ENCODE data around the gene CABLES1. TPM values are rescaled to one million over a fixed set of nuclear protein-coding genes. Genes with fewer than 3 reads are reported as not detected.

CABLES1 gene
- total RNA-seq, 2 donors from 2014 or later = 9.9 to 16.7 TPM

- Histone ChIP-seq H3K4me1 (ENCODE audit: control insufficient read depth, insufficient read depth, low read length) (no peaks in the 10 kb centered on the region), H3K9ac (ENCODE audit: extremely low read depth, low read length, poor library complexity, severe bottlenecking) (no peak overlapping the region), H3K9me3 (ENCODE audit: control insufficient read depth, low read length) (peaks cover 45% of the 10 kb centered on the region), H3K4me3 (ENCODE audit: low read length) (no peak overlapping the region), H3K36me3 (ENCODE audit: control insufficient read depth, insufficient read depth, low read length) (peaks cover 17% of the 10 kb centered on the region), H3K27me3 (ENCODE audit: control insufficient read depth, insufficient read depth, low read length, poor library complexity, severe bottlenecking) (no peaks in the 10 kb centered on the region), H3K27ac (ENCODE audit: low read depth, low read length) (no peak overlapping the region)
- DNase-seq = no peak
- Mint-ChIP-seq H3K4me3 (no peak overlapping the region), H3K4me1 (peaks cover 22% of the 10 kb centered on the region), H3K9me3 (peaks cover 45% of the 10 kb centered on the region), H3K27me3 (ENCODE audit: insufficient read depth) (no peaks in the 10 kb centered on the region), H3K27ac (peak overlapping the region; percentile 59), H3K36me3 (ENCODE audit: low read depth) (peaks cover 85% of the 10 kb centered on the region)
- TF ChIP-seq CTCF (conservative IDR thresholded peaks at IDR 0.05) = no peak
- WGBS, 2 experiments (ENCODE audit: insufficient coverage in 1 of 2, insufficient read length in 1 of 2) = 95 to 96% methylated on average over 11 to 17 of the region's 17 CpGs
These were observed 139.6 kb downstream of the CABLES1 start for GRCh38 chr18:23274638-23275482.

- WGBS, 2 experiments (ENCODE audit: insufficient coverage in 1 of 2, insufficient read length in 1 of 2) = 95% methylated on average over 5 of the region's 5 CpGs; no CpG with 5 or more reads in 1 of the 2 experiments
- Histone ChIP-seq H3K4me3 (ENCODE audit: low read length) (no peak overlapping the region), H3K36me3 (ENCODE audit: control insufficient read depth, insufficient read depth, low read length) (peaks cover 17% of the 10 kb centered on the region), H3K9me3 (ENCODE audit: control insufficient read depth, low read length) (peaks cover 29% of the 10 kb centered on the region), H3K9ac (ENCODE audit: extremely low read depth, low read length, poor library complexity, severe bottlenecking) (no peak overlapping the region), H3K27me3 (ENCODE audit: control insufficient read depth, insufficient read depth, low read length, poor library complexity, severe bottlenecking) (no peaks in the 10 kb centered on the region), H3K27ac (ENCODE audit: low read depth, low read length) (no peak overlapping the region), H3K4me1 (ENCODE audit: control insufficient read depth, insufficient read depth, low read length) (no peaks in the 10 kb centered on the region)
- Mint-ChIP-seq H3K9me3 (peaks cover 29% of the 10 kb centered on the region), H3K27ac (no peak overlapping the region), H3K4me3 (no peak overlapping the region), H3K27me3 (ENCODE audit: insufficient read depth) (no peaks in the 10 kb centered on the region), H3K36me3 (ENCODE audit: low read depth) (peaks cover 75% of the 10 kb centered on the region), H3K4me1 (peaks cover 24% of the 10 kb centered on the region)
- DNase-seq = no peak
- no peak for TF ChIP-seq CTCF (conservative IDR thresholded peaks at IDR 0.05)
These were observed 141.2 kb downstream of the CABLES1 start for GRCh38 chr18:23276451-23276850.

DNA sequence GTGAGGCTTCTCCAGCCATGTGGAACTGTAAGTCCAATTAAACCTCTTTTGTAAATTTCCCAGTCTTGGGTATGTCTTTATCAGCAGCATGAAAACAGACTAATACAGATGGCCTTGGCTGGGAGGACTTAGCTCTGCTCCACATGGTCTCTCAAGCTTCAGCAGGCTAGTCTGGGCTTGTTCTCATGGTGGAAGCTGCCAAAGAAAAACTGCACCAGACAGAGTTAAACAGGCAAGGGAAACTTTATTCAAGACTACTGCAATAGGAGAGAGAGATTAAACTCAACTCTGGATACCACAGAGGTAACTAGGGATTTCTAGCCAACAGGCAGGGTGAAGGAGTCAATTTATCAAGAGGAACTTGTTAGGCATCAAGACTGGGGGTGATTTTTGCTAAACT lies 142.1 kb downstream of the CABLES1 start:
- H3K27me3 ChIP-seq (ENCODE audit: control insufficient read depth, insufficient read depth, low read length, poor library complexity, severe bottlenecking) = no peaks in the 10 kb centered on the region
- Mint-ChIP-seq H3K27me3 (ENCODE audit: insufficient read depth) (no peaks in the 10 kb centered on the region), H3K27ac (no peak overlapping the region), H3K9me3 (peaks cover 22% of the 10 kb centered on the region), H3K4me3 (no peak overlapping the region), H3K36me3 (ENCODE audit: low read depth) (peaks cover 67% of the 10 kb centered on the region), H3K4me1 (peaks cover 33% of the 10 kb centered on the region)
- H3K4me3 ChIP-seq (ENCODE audit: low read length) = no peak overlapping the region
- no peak for DNase-seq
- peaks cover 17% of the 10 kb centered on the region for H3K36me3 ChIP-seq (ENCODE audit: control insufficient read depth, insufficient read depth, low read length)
- H3K9ac ChIP-seq (ENCODE audit: extremely low read depth, low read length, poor library complexity, severe bottlenecking) = no peak overlapping the region
- H3K27ac ChIP-seq (ENCODE audit: low read depth, low read length) = no peak overlapping the region
- peaks cover 22% of the 10 kb centered on the region for H3K9me3 ChIP-seq (ENCODE audit: control insufficient read depth, low read length)
- H3K4me1 ChIP-seq (ENCODE audit: control insufficient read depth, insufficient read depth, low read length) = peaks cover 7% of the 10 kb centered on the region
- no peak for TF ChIP-seq CTCF (conservative IDR thresholded peaks at IDR 0.05)
